Heart right ventricle (tissue), 16 donors: Measurements from ENCODE around the gene FBXW10B. TPM values are rescaled to one million over a fixed set of nuclear protein-coding genes. Genes with fewer than 3 reads are reported as not detected.
"Not testable (repeated sequence)": the region's sequence is repeated elsewhere in the genome, so short reads cannot be mapped to it uniquely, and the experiment has no call there.

Experiments
- ATAC-seq, 8 donors: fragments of 200-7000 bp; cut with Tn5 transposase; one replicate each; pipeline ENCODE4 v1.9.1; 2020; ENCODE audit warnings: mild to moderate bottlenecking in 8 of 8, moderate library complexity in 8 of 8, moderate number of reproducible peaks in 1 of 8
- DNase-seq, 2 donors: peaks; one replicate each; pipeline ENCODE4 v3.0.0-alpha.2; 2020
- H3K27ac ChIP-seq, 10 donors: fragments of 200-600 bp; sonication (generic) in 2 of 10; one replicate each; pipeline versions ENCODE4 v1.5.0 to v1.8.0; 2020 to 2022; ENCODE audit warnings: mild to moderate bottlenecking in 3 of 10
- H3K27me3 ChIP-seq, 7 donors: fragments of 200-600 bp; one replicate each; pipeline ENCODE4 v1.8.0; 2021 to 2022; ENCODE audit warnings: mild to moderate bottlenecking in 2 of 7
- H3K36me3 ChIP-seq, 9 donors: fragments of 200-600 bp; sonication (generic) in 1 of 9; one replicate each; pipeline versions ENCODE4 v1.5.0 to v1.8.0; 2020 to 2022; ENCODE audit warnings: mild to moderate bottlenecking in 2 of 9
- H3K4me1 ChIP-seq, 9 donors: fragments of 200-600 bp; sonication (generic) in 1 of 9; one replicate each; pipeline versions ENCODE4 v1.5.0 to v1.8.0; 2020 to 2022; ENCODE audit warnings: mild to moderate bottlenecking in 4 of 9
- H3K4me3 ChIP-seq, 10 donors: fragments of 200-600 bp; sonication (generic) in 2 of 10; one replicate each; pipeline versions ENCODE4 v1.5.0 to v1.8.0; 2020 to 2022; ENCODE audit warnings: mild to moderate bottlenecking in 7 of 10, moderate library complexity in 2 of 10
- H3K9me3 ChIP-seq, 11 donors: fragments of 200-600 bp in 10 of 11; sonication (generic) in 2 of 11; one replicate each; pipeline versions ENCODE4 v1.5.0 to v1.8.0; 2013 to 2022; ENCODE audit warnings: mild to moderate bottlenecking in 2 of 11, control low read depth in 1 of 11, moderate library complexity in 1 of 11
- CTCF ChIP-seq, 9 donors: fragments of 200-600 bp; sonication (generic) in 2 of 9; IDR thresholded peaks; one replicate each; pipeline versions ENCODE4 v1.5.0 to v1.8.0; 2021 to 2022; ENCODE audit warnings: antibody characterized with exemption in 9 of 9, mild to moderate bottlenecking in 5 of 9, moderate library complexity in 1 of 9
- WGBS, 2 donors: extraction: QIAGEN DNeasy Blood & Tissue Kit; methylation state at CpG; one replicate each; pipeline ENCODE4 v1.1.7; 2013; ENCODE audit warnings: inconsistent platforms in 1 of 2; 5-methylcytosine and 5-hydroxymethylcytosine counted together
- intact Hi-C, 10 donors: fragments of 100-400 bp; cut with DNase I; formaldehyde crosslinking; loops; one replicate each; pipeline versions ENCODE4 v1.11.1 to v1.14.2; 2022
- long read RNA-seq, 3 donors: library from polyadenylated mRNA; unstranded; transcript quantifications; one replicate each; pipeline ENCODE4 v2.0.0, GENCODE V29; 2020 to 2021
- polyA plus RNA-seq, 2 donors: library from polyadenylated mRNA; stranded (reverse); fragments of 200-250 nt; gene quantifications; one replicate each; pipeline ENCODE4 v1.2.3, GENCODE V29; 2013
- total RNA-seq, 10 donors: library from RNA; stranded (reverse); fragmentation: NEBNext Ultra II Directional in 3 of 10; extraction: Animal tissue kit (Norgen Biotek cat#: 25700) in 3 of 10; gene quantifications; one replicate each; pipeline versions ENCODE4 v1.2.1 to v1.2.4, GENCODE V29; 2021 to 2023
- donor health status: Arrhythmogenic right ventricular cardiomyopathy.
- donor health status: ischemic (EF 13 %, LVEDD 7.1; RV severe dilation, severe dysfunction).
- donor health status: healthy with polysubstance abuse.
- donor health status: DM: no; HTN: yes; CAD: no.
- donor health status: DM: no; HTN: no; CAD: no.
- donor health status: ischemic (EF 25% LVEDD 6.9; RV normal size, moderate dysfunction).
- donor health status: ischemic (EF 25% LVEDD 5.7; RV mildly dilated, moderate dysfunction).
- donor health status: healthy.
- donor health status: DM: yes; HTN: yes; CAD: no.
- donor health status: Ischemic cardiomyopathy.
- donor health status: ischemic (EF 35%, LVEDD 5.7; RV mildly dilated, moderate dysfunction).
- donor health status: nonischemic (EF 11% LVEDD 7.7; RV severe dilation, severe dysfunction).
- donor health status: DM: yes; HTN: yes; CAD: no.
- donor health status: PGD.
- donor health status: ischemic (EF 29% LVEDD 5.4; RV normal size, mild dysfunction).
- donor health status: nonischemic (EF 23%, LVEDD 6.1; RV moderate dilation, normal function).

FBXW10B gene
- total RNA-seq = 1 to 10 TPM in 2 of 10 donors, under 1 TPM in 8; 0.25 to 2.2 (median 0.55) TPM
- polyA plus RNA-seq = 1 to 10 TPM in 1 of 2 donors, under 1 TPM in 1; 0.87 to 2.2 TPM
- long read RNA-seq, donor 1 = 0 reads
- long read RNA-seq, donor 2 = 0 reads
- long read RNA-seq, donor 3 = 0 reads

- H3K27me3 ChIP-seq, H3K9me3 ChIP-seq, H3K27ac ChIP-seq, DNase-seq, H3K4me1 ChIP-seq, H3K36me3 ChIP-seq, intact Hi-C loops: not testable (repeated sequence)
- H3K4me3 ChIP-seq = peak within 1 kb of the TSS in 5 of 10 donors; percentile 19 to 35 (median 26)
- peak in 7 of 8 donors; percentile 41 to 74 (median 64) for ATAC-seq
- 41 to 44% methylated on average over 11 of the region's 12 CpGs for WGBS, 2 donors
Measured at GRCh38 chr17:15619331-15620058, at the start of gene FBXW10B. TSS of gene FBXW10B (minus strand) at chr17:15619704. CDS start at chr17:15619512, 192 bp downstream.

GRCh38 chr17:15663691-15664090, 44.2 kb upstream of the FBXW10B start:
- intact Hi-C loops = no loop called here
- H3K36me3 ChIP-seq = no peaks in the 10 kb centered on the region
- WGBS, 2 donors = 93 to 96% methylated on average over 5 of the region's 5 CpGs
- H3K9me3 ChIP-seq = no peaks in the 10 kb centered on the region
- peaks cover 0 to 41% (median 19%) of the 10 kb centered on the region in 9 donors for H3K4me1 ChIP-seq
- H3K27ac ChIP-seq = no peak overlapping the region
- no peaks in the 10 kb centered on the region for H3K27me3 ChIP-seq
- no peak overlapping the region for H3K4me3 ChIP-seq
- no peak for TF ChIP-seq CTCF (IDR thresholded peaks at IDR 0.05)
- no peak for ATAC-seq
- no peak for DNase-seq

GRCh38 chr17:15663176-15663575, 43.7 kb upstream of the FBXW10B start:
- Histone ChIP-seq H3K27me3 (no peaks in the 10 kb centered on the region), H3K4me1 (peaks cover 0 to 43% (median 24%) of the 10 kb centered on the region in 9 donors), H3K27ac (peak overlapping the region in 1 of 10 donors; percentile 48), H3K9me3 (no peaks in the 10 kb centered on the region), H3K4me3 (no peak overlapping the region), H3K36me3 (no peaks in the 10 kb centered on the region)
- 66 to 75% methylated on average over 6 of the region's 6 CpGs for WGBS, 2 donors
- intact Hi-C loops = no loop called here
- peak in 1 of 8 donors; percentile 50 for ATAC-seq
- DNase-seq = no peak
- TF ChIP-seq CTCF (IDR thresholded peaks at IDR 0.05) = no peak

GRCh38 chr17:15662681-15663080, 43.2 kb upstream of the FBXW10B start:
- Histone ChIP-seq H3K4me3 (no peak overlapping the region), H3K9me3 (no peaks in the 10 kb centered on the region), H3K27me3 (no peaks in the 10 kb centered on the region), H3K4me1 (peaks cover 0 to 48% (median 24%) of the 10 kb centered on the region in 9 donors), H3K27ac (peak overlapping the region in 1 of 10 donors; percentile 48), H3K36me3 (no peaks in the 10 kb centered on the region)
- TF ChIP-seq CTCF (IDR thresholded peaks at IDR 0.05) = no peak
- WGBS, 2 donors = 91 to 95% methylated on average over 3 of the region's 3 CpGs
- DNase-seq (no peak), ATAC-seq (peak in 1 of 8 donors; percentile 17)
- intact Hi-C loops = no loop called here
